Panc1 (cell line): Measurements from ENCODE around the gene ATP8B3.

Experiments
- CTCF ChIP-seq: fragments of 450-650 bp; IDR thresholded peaks from 2 replicates; pipeline ENCODE4 v1.5.1; 2017; ENCODE audit warnings: mild to moderate bottlenecking
- POLR2AphosphoS5 ChIP-seq: IDR thresholded peaks from 2 replicates; pipeline ENCODE4 v1.6.1; 2012; ENCODE audit warnings: mild to moderate bottlenecking, low read depth, low read length, moderate library complexity
- SIN3A ChIP-seq: IDR thresholded peaks from 2 replicates; pipeline ENCODE4 v1.6.1; 2012; ENCODE audit warnings: low read depth, mild to moderate bottlenecking, low read length, moderate library complexity, borderline replicate concordance; ENCODE audit not compliant: insufficient read depth

GRCh38 chr19:1846517-1847204 lies 34.6 kb upstream of the ATP8B3 start:
- TF ChIP-seq CTCF (no peak), SIN3A (no peak), POLR2AphosphoS5 (no peak)
